GM03348 (cell line): ENCODE measurements around the gene PDSS2.

ENCODE experiments used
- DNase-seq: peaks from one replicate; pipeline ENCODE4 v3.0.0; 2012; ENCODE audit warnings: low spot score

Gene PDSS2

DNA sequence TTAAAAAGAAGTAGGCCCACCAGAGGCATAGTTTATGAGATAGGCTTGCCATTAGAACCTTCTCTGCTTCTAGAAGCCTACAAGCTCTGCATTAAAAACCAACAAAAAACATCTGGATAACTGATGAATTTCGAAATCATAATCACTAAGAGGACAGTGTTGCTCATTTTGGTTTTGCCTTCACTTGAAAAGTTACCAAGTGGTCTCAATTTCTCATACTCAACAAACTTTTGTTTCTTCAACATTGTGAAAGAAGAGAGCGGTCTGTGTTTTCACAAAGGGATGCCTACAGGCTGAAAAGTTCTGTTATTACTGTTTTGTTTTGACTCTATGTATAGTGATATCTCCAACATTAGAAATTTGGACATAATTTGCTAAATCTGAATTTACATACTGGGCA, 98.9 kb downstream of the PDSS2 start:
- peak; percentile 14 for DNase-seq

DNA sequence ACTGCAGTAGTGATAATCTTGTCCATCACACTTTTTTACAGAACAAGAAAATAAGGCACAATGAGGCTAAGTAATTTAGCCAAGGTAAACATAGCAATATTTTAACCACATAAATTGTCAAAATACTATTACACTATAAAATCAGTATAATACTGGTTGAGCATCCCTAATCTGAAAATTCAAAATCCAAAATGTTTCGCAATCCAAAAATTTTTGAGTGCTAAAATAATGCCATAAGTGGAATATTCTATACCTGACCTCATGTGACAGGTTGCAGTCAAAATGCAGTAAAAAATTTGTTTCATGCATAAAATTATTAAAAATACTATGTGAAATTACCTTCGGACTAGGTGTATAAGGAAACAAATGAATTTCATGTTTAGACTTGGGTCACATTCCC, 101.5 kb downstream of the PDSS2 start:
- no peak for DNase-seq

DNA sequence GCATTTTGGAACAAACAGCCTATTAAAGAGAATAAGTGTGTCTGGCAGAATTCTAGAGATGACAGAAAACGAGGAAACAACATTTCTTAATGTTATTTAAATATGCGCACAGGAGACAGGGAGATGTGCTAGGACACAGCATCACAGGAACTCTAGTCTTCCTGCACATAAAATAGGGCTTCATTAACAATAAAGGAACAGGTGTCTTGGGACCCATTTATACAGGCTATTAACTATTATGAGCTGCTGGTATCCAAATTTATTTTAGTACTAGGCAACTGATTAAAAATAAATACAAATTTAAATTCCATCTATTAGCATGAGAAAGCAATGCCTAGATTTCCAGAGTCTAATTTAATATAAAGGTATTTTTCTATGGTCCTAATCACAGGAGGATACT, 102.3 kb downstream of the PDSS2 start:
- no peak for DNase-seq

DNA sequence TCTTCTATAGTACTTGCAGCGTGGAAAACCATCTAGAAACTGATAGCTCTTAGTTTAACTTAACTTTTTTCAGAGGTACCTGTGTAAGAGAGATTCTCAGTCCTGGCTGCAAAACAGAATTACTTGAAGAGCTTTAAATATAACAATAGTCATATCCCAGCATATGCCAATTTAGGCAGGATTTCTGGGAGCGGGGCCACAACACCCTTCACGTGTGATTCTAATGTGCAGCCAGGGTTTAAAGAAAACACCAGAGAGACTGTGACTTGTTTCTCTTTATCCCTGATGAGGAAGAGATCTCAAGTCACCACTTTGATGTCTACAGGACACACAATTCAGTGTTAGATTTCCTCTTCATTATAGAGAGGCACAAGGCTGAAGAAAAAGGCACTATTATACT, 103.7 kb downstream of the PDSS2 start:
- no peak for DNase-seq

DNA sequence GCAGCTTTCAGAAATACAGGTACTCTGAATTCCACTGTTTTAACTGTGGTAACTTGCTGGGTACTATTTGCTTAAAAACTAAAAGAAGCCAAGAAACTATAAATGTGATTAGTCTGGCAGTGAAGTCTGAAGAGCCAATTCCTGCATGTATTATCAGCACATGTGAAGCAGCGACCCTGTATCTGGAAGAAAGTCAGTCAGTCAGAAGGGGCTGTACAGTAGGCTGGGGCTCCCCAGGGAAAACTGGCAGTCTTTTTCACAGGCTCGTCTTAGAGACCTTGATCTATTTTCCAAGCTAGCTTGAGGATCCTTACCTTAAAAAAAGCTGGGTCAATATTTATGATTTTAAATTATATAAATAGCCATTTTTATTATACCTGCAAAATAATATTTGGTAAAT, 104.9 kb downstream of the PDSS2 start:
- no peak for DNase-seq

DNA sequence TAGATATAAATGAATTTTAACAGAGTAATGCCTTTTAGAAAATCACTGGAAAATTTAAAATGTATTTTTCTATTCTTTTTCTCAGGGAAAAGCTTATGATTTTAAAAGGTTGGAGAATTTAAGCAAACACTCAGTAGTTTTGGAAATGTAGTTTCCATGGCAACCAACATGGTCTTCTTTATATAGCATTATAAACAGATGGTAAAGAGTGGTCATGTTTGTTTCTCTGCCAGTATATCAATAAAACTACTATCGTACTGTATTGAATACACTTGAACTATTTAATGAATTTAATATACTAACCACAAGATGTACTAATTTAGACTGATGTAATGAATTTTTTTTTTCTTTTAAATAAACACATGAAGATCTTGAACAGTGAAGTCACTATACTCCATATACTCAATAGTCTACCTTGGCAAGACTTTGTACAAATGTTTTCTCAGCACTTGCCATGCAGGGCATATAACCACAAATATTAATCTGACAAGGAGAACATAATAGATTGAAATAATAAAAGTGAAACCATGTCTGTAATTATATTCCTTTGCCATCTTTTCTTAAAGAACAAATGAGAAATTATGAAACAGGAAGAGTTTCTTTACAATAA, 105.5 kb downstream of the PDSS2 start:
- no peak for DNase-seq

DNA sequence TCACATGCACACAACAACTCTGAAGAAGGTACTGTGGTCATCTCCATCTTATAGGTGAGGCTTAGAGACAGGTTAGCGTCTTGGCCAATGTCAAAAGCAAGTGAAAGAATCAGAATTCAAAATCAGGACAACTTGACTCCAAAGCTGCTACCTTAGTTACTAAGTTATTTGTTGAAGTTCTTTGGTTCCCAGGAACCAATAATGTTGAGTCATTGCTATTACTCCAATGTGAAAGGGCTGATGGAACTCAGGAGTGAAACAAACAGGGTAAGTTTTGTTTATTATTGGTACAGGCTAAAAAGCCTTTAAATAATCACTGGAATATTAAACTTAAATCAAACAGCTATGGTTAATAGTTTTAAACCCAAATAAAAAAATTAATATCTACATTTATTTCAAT, 111.1 kb downstream of the PDSS2 start:
- no peak for DNase-seq

DNA sequence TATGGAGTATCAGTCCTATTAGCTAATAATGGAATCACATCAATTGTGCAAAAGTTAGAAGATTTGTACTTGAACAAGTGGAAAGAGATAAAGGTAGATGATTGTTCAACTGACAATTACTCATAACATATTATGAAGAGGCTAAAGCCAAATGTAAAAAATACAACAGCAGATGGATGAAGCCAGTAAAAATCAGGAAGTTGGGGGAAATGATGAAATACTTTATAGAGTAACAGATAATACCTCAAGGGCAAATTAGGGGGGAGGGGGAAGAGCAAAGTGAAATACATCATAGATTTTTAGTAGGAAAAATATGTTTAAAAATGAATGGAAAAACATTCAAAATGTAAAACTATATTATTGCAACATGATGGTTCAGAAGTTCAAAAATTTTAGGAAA, 114.0 kb downstream of the PDSS2 start:
- DNase-seq: no peak

DNA sequence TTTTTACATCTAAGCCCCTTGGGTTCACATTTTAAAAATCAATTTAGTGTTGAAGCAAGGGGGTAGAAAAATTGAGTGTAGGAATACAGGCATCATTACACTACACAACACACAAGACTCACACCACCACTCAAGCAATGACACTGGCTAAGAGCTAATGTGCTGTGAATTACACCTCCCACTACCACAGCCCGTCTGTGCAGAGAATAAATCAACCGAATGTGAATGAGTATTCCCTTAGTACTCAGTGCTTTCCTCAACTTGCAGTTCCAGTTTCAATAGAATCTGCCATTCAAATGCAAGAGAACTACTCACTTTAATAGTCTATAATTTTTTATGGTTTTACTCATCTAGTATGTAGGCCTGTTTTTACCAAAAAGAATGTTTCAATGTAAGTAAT, 114.4 kb downstream of the PDSS2 start:
- DNase-seq: no peak

DNA sequence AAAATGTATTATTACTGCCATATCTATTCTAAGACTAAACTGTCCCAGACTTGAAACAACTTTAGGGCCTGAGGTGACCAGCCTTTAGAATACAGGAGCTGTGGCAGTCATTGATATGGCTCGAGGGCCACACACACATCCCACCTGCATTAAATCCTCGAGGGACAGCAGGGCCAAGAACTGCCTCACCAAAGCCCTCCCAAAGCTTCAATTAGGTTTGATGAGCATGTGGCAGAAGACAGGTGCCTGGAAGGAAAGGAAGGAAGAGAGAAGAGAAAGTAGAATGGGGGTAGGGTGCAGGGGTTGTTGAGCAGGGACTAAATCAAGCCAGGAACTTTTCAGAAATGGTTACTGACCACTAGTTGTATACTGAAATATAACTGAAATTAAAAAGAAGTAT, 115.0 kb downstream of the PDSS2 start:
- DNase-seq: no peak

DNA sequence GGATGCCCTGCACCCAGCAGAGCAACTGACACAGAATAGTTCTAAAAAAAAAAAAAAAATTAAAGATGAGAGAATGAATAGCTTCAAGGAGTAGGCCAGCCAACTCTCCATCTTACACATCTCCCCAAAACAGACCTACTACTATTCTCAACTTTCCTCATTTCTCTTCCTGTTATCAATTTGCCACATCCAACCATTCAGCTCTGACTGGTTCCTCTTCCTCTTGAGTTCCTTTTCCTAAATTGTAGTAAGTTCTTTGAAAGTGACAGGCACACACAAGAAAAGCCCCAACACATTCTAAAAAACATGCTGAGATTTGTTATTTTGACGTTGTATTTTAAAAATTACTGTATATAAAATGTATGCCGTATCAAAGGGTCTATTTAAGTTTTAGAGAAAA, 117.2 kb downstream of the PDSS2 start:
- DNase-seq: no peak

DNA sequence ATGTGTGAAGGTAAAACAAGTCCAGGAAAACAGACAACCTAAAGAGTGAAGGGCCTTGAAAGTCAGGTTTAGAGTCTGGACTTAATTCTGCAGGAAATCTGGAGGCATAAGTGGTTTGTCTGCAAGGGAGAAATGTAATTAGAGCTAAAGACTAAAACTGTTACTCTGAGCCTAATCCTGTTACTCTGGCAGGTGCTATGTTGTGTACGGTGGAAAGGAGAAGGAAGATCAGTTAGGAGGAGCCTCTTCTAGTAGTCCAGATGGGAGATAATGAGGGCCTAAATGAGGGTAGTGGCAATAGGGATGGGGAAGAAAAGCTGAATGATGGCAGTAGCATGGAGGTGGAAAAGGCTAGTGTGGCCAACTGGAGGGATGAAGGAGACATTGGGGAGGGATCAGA, 118.5 kb downstream of the PDSS2 start:
- DNase-seq: no peak

DNA sequence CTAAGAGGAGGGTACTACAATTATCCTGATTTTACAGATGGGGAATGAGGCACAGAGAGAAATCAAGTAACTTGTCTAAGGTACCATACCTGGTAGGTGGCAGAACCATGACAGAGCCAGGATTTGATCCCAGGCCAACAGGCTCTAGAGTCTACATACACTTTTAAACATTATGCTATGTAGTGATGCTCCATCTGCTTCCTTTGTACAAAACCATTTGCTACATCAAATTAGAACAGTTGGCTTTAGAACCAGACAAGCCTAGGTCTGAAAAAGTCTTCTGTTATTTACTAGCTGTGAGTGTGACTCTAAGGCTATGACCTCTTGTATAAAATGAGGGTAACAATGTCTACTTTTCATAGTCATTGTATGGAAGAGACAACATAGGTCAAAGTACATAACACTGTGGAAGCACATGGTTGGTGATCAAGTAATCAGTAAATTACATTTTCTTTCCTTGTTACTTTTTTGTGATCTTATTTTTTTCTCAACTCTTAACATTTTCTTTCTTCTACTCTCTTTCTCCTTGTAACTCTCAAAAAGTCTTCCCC, 122.1 kb downstream of the PDSS2 start:
- no peak for DNase-seq

DNA sequence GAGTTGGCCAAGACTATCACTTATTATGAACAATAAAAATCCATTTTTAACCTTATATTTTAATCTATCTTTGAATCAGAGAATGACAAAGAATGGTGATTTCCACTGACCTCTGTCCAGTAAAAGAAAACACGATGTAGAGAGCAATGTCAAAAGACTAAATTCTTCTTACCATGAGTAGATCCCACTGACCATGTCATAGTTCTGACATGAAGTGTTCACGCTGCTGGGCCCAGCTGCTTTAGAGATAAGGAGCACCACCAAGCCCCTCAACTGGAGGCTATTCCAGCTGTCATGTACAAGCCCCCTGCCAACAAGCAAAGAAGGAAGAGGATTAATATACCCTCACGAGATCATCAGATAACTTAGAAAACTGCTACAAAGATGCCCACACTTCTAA, 125.3 kb downstream of the PDSS2 start:
- no peak for DNase-seq

DNA sequence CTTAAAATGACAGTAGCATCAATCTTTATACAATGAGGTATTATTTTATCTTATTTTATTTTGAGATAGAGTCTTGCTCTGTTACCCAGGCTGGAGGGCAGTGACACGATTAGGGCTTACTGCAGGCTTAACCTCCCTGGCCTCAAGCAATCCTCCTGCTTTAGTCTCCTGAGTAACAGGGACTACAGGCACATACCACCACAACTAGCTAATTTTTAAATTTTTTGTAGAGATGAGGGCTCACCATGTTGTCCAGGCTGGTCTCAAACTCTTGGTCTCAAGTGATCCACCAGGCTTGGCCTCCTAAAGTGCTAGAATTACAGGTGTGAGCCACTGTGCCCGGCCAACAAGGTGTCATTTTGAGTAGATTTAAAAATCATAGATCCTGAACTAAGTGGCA, 125.9 kb downstream of the PDSS2 start:
- no peak for DNase-seq

DNA sequence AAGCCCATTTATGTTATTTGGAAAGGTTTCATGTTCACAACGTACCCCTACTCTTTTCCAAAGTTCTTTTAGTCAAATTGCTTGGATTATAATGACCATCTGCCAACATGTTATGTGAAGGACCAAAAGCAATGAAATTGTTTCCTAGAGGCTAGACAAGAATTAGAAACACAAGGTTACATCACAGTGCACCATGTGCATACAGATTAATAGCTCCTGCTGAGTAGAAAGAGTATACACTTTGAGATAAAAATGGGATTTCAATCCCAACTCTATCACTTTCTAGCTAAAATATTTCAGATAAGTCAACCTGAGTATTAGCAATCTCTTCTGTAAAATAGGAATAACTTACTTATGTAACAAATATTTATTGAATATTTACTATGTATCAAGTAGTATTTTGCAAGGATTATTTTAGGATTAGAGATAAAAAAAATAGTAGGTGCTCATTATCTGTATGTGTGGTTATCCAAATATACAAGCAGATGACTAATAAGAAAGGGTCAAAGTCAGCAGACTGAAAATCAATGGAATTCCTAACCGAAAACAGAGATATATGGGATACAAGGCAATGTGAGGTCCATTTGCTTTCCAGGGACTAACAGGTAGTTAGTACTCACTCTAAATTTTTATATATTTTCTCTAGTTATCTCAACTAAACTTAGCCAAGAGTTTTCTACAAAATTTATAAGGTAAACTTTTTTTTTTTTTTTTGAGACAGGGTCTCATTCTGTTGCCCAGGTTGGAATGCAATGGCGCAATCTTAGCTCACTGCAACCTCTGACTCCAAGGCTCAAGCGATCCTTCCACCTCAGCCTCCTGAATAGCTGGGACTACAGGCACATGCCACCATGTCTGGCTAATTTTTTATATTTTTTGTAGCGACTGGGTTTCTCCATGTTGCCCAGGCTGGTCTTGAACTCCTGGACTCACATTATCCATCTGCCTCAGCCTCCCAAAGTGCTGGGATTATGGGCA, 127.7 kb downstream of the PDSS2 start:
- DNase-seq: no peak

DNA sequence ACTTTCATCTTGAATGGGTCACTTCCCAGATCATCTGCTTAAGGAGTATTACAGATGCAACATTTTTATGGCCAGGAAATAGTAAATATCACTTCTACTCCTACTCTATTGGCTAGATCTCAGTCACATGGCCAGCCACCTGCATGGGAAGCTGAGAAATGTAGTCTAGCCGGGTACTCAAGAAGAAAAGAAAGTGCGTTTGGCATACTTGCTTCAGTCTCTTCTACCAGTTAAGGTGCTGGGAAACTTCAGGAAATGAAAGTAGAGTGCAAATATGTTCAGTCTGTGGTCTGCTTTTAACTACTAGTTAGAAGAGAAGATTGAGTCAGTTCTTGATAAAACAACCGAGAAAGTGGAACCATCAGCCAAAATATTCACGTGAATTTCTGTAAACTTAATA, 129.2 kb downstream of the PDSS2 start:
- DNase-seq: no peak

DNA sequence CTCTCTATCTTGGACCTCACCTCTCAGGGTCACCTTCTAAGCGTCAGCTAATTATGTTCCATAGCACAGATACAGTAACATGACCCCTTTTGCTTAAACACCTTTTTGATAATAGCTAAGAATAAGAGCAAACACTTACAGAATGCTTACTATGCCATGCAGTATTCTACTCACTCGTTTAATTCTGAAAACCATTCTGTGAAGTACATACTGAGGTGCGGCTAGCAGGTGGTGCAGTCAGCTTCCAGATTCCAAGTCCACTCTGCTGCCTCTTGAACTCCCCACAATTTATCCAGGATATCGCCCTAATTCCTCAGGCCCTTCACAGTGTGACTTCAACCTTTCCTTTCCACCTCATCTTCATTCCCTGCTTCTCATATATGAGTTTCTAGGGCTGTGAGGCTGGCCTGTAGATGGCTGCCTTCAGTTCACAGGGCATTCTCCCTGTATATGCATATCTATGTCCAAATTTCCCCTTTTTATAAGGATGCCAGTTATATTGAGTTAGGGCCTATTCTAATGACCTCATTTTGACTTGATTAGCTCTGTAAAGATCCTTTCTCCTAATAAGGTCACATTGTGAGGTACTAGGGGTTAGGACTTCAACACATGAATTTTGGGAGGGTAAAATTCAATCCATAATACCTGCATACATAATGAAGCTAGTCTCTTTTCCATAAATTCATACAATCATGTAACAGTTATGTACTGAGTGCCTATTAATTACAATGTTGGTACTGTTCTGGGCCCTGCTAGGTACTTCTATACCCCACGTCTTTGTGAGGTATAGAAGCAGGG, 130.1 kb downstream of the PDSS2 start:
- DNase-seq: no peak

DNA sequence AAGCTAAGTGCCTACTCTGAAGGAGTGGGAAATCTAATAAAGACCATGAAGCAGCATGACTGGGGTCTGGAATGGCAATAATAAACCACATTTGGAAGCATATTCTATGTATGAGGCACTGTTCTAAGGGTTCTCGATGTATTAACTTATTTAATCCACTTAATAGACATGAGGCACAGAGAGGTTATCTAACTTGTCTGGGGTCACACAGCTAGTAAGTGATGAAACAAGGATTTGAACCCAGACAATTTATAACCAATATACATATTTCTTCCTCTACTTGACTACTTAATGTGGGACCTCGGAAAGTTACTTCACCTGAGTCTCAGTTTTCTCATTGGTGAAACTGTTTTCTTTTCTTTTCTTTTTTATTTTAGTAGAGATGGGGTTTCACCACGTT, 131.3 kb downstream of the PDSS2 start:
- no peak for DNase-seq

DNA sequence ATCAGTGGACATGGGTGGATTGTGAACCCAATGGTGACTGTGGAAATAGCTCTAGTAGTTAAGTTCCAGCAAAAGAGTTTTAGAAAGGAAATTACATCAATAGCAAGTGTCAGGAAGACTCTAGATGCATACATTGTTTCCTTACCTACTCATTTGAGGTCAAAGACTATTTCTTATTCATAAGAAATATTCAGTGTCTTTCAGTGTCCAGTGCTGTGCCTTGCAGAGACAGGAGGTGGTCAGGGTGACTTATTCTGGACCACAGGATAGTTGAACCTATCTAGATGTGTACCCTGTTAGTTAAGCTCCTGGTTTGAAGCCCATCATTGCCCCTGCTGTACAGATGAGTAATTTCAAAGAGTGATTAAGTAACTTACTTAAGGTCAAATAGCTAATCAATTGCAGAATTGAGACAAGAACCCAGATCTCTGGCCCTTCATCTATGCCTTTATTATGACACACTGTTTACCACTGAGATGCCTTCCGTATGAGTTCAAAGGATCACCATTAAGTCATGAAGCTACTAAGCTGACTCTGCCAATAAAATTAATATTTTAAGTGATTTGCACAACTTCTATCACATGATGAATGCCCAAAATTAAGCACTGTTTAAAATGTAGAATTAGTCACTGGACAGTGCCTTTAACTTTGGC, 136.1 kb downstream of the PDSS2 start:
- peak; percentile 24 for DNase-seq

DNA sequence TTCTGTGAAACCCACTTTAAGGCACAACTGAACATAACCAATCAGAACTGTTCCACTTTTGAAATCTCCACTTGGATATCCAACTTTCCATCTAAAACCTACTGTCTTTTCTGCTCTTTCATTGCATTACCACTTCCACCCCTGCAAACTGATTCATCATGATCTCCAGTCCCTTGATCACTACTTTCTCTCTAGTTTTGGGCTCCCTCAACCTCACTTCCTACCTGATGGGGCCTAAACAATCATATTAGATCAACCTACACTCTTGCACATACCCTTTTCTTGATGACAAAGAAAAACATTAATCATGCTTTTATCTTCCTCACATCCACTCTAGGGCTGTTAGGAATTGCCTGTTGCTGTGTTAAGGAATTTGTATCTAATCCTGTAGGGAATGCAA, 137.6 kb downstream of the PDSS2 start:
- no peak for DNase-seq

DNA sequence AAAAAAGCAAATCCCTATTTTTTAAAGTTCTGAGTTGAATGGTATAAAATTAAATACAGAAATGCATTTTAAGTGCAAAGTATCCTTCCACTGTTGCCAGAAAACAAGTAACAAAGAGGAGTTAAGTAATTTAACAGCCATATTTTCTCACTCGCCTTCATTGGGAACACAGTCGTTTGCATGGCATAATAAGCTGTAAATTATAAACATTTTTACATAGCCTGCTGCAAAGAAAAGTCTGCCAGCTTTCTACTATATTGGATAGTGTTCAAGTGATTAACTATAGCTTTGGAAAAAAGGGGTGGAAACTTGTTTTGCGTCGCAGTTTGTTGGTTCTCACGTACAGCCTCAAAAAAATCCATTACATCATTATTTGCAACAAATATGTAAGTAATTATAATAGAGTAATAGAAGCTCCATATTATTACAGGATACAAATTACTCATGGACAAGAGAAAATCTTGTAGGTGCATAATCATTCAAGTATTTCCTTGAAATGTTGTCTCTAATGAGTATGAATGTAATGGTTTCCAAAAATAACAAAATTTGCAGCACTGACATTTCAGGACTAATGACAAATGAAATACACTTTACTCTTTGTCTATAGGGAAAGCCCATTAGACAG, 139.3 kb downstream of the PDSS2 start:
- peak; percentile 23 for DNase-seq
